GM11168 (cell line): Measurements from ENCODE around the gene CNOT3.
"Not testable (repeated sequence)": the region's sequence is repeated elsewhere in the genome, so short reads cannot be mapped to it uniquely, and the experiment has no call there.

Source experiments
- in situ Hi-C: fragments of 300-500 bp; cut with MboI; formaldehyde crosslinking; loops from one replicate; pipeline ENCODE4 v1.12.0; 2022; ENCODE audit warnings: low sequenced_read_pairs; ENCODE audit not compliant: unreplicated experiment

The CNOT3 gene

DNA sequence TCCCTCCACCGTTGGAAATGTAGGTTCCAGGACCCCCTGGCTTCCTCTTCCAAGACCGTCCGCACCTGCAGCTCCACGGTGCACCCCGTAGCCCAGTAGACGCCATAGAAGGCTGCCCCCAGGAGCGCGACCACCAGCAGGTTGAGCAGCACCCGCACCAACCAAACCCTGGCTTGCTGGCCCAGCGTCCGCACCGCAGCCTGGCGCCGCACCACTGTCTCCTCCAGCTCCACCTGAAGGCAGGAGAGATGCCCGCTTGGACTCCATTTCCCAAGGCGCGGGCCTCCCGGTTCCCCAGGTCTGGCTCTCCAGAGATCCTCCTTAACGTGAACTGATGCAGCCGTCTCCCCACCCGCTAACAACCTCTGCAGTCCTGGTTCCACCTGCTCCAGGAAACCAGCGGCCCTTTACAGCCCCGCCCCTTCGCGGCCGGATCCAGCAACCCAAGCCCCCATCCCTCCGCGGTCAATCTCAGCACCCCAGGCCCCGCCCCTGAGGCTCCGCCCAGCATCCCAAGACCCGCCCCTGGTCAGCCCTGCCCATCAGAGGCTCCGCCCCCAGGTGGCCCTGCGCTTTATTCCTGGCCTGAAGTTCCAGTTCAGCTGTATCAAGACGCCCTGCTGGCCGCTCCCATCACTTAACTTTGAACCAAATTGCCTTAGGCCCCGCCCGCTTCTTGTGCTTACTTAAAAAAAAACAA lies 27.0 kb downstream of the CNOT3 start:
- in situ Hi-C loops, result no loop called here

GRCh38 chr19:54165222-54165621 lies 27.7 kb downstream of the CNOT3 start:
- in situ Hi-C loops, result no loop called here

GRCh38 chr19:54168174-54168917 lies 30.8 kb downstream of the CNOT3 start:
- in situ Hi-C loops, result no loop called here

- in situ Hi-C loops, result no loop called here
Measured at GRCh38 chr19:54169149-54169740, 31.7 kb downstream of the CNOT3 start.

DNA sequence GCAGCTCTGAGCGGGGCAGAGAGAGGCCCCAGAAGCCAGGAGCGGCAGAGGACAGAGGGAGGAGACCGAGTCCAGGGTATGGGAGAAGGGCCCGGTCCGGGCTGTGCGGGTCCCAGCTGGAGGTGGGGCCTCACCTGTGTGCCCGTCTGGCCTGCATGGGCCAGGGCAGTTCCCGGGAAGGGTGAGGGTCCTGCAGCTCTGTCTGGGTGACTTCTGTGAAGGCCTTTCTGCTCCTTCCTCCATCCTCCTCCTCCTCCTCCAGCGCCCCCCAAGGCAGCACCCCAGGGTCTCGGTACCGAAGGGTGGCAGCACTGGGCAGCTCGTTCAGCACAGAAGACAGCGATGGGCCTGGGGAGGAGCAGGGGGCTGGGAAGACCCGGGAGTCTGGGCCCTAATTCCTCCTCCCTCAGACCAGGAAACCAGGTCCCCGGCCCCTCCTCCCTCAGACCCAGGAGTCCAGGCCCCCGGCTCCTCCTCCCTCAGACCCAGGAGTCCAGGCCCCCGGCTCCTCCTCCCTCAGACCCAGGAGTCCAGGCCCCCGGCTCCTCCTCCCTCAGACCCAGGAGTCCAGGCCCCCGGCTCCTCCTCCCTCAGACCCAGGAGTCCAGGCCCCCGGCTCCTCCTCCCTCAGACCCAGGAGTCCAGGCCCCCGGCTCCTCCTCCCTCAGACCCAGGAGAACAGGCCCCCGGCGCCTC lies 34.3 kb downstream of the CNOT3 start:
- in situ Hi-C loops, result not testable (repeated sequence)

GRCh38 chr19:54172471-54173358 lies 35.2 kb downstream of the CNOT3 start, which contains the start of gene TMC4:
Gene TMC4, minus strand, starts transcription at chr19:54173160. Its CDS starts 43 bp downstream, at chr19:54173117.
- in situ Hi-C loops, result no loop called here

DNA sequence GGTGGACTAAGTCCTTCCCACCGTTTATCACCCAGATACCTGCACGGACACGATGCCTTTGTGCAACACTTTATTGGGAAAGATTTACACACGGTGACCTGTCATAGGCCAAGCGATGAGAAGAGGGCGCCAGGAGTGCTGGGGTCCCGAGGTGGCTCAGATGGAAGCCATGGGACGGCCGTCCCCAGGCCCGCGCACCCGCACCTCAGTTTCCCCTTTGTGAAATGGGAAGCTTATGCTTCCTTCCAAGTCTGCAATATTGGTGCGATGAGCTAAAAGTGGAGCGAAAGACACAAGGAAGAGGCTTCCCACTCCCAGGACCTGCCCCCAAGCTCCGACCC lies 35.8 kb downstream of the CNOT3 start:
- in situ Hi-C loops, result no loop called here

- in situ Hi-C loops, result no loop called here
Measured at GRCh38 chr19:54173951-54174834, 36.6 kb downstream of the CNOT3 start.

GRCh38 chr19:54178581-54179261 lies 41.2 kb downstream of the CNOT3 start:
- in situ Hi-C loops, result loop anchor here (5.0 kb wide), 1 partner anchor 54 kb away; no protein-coding TSS in a partner anchor

DNA sequence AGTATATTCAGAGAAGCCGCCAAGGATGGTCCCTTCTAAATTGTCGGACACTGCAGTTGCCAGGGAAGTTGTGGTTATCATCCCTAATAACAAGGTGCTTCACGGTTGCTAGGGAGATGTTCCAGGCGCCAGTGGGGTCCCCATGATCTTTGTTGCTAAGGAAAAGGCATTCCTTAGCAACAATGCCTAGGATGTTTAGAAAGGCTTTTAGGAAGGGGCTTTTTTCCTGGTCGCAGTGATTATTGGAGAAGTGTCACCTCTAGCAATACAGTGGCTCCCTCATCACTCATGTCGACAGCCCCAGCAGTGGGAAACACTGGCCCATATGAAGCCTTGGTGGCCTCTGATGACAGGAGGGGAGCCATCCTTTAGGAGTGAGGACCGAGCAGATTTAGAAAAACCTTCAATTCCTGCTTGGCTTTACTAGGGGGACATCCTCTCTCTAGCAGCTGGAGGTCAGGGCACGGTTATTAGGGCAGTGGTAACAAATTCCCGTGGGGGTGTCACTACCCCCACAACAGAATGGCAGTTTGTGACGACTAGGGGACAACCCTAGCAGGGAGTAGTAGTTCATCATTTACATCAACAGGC lies 41.8 kb downstream of the CNOT3 start:
- in situ Hi-C loops, result loop anchor here (5.0 kb wide), 1 partner anchor 53 kb away; no protein-coding TSS in a partner anchor

DNA sequence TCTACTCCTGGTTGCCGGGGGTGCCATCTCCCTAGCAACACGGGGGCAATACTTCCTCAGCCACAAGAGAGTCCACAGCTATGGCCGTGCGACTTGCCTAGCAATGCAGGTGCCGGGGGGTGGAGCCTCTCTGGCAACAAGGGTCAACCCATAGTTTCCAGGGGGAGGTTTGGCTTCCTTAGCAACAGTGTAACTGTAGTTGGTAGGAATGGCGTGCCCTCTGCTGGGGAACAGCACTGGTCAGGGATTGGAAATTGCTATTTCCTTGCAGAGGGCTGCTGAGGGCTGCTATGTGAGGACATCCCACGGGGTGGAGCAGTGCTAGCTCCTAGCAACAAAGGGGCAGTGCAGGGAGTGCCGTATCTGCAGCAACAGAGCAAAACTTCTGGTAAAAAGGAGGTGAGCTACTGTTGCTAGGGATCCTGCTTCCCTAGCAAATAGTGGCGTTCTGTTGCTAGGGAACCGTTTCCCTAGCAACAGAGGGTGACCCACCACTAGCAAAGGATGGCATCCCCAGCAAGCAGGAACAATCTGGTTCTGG lies 42.4 kb downstream of the CNOT3 start:
- in situ Hi-C loops, result loop anchor here (5.0 kb wide), 1 partner anchor 52 kb away; no protein-coding TSS in a partner anchor

GRCh38 chr19:54180691-54181091 lies 43.1 kb downstream of the CNOT3 start:
- in situ Hi-C loops, result no loop called here

DNA sequence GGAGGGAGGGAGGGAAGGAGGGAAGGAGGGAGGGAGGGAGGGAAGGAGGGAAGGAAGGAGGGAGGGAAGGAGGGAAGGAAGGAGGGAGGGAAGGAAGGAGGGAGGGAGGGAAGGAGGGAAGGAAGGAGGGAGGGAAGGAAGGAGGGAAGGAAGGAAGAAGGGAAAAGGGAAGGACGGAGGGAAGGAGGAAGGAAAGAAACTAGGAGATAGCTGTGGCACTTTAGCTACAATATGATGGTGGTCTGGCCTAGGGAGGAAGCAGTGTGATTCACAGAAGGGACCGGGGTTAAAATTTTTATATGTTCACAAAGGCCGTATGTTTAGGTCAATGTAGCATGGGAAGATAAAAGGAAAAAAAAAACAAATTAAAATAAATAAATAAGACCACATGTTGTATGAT lies 44.3 kb downstream of the CNOT3 start:
- in situ Hi-C loops, result not testable (repeated sequence)

DNA sequence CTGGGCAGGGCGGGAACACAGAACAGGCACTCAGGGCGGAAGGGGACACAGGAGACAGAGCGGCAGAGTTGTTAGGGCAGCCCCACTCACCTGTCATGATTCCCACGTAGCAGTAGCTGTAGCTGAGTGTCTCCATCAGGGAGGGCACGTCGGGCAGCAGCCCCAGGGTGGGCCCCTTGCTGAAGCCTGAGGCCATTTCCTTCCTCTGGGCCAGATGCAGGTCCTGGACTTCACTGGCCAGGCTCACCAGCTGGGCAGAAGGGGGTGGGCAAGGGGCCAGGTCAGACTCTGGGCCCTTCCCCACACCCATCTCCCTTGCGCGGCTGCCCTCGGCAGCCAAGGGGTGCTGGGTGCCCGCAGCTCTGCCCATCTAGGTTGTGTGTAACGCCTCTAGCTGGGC lies 45.9 kb downstream of the CNOT3 start:
- in situ Hi-C loops, result no loop called here

GRCh38 chr19:54186351-54186750 lies 48.8 kb downstream of the CNOT3 start:
- in situ Hi-C loops, result no loop called here

DNA sequence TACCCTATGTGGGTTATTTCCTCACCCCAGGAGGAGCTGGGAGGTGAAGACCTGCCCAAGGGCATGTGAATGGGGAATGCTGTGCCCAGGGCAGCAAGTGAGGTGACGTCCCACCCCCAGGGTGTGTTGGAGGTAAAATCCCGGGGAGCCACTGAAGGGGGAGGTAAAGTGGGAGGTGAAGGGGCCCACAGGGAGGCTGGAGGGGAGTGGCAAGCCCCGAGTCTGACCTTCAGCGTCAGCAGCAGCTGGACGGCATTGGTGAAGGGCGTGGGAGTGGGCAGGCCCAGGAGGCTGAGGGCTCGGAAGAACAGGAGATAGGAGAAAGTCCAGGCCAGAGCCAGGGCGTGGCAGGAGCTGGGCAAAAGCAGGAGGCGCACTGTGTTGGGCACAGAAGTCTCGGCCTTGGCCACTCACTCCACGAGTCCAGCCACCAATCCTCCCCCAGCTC lies 49.4 kb downstream of the CNOT3 start:
- in situ Hi-C loops, result no loop called here

DNA sequence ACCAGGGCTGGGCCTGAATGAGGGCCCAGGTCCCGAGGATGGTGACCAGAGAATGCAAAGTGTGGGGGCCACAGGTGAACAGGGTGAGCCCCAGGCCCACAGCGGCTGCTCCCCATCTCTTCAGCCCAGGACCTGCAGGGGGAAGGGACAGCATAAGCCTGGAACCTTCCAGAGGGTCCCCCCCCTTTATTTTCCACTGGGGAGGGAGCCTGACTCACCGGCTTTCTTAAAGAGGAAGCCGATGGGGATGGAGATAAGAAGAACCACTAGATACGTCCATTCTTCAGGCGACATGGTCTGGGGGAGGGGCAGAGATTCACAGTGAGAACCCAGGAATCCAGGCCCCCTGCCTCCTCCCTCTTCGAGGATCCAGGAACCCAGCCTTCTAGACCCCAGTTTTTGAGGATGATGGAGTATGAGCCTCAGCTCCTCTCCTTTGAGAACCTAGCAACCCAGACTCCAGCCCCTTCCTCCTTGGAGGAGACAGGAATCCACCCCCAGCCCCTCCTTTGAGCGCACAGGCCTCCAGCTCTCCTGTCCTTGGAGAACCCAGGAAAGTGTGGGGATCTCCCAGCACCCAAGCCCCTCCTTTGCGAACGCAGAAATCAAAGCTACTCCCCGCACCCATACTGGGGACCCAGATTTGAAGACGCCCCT lies 50.8 kb downstream of the CNOT3 start:
- in situ Hi-C loops, result no loop called here
